Left lobe of liver (tissue), 1 donor: ENCODE data around the gene IL25. TPM values are rescaled to one million over a fixed set of nuclear protein-coding genes. Genes with fewer than 3 reads are reported as not detected.

Source experiments
- total RNA-seq: library from RNA; stranded (reverse); gene quantifications from one replicate; pipeline ENCODE4 v1.2.1, GENCODE V29; 2021
- donor health status: DM: no; HTN: yes; CAD: no.

Gene IL25
- total RNA-seq, 1 donor from 2014 or later = not detected

Other genes with a start within 250 kb of the IL25 start
- gene SLC7A8, start 189.1 kb upstream of the IL25 start, total RNA-seq = 6.7 TPM
- not detected for gene RNF212B, start 134.9 kb upstream of the IL25 start, total RNA-seq
- 8.9 TPM for gene HOMEZ, start 86.7 kb upstream of the IL25 start, total RNA-seq
- gene PPP1R3E, start 70.0 kb upstream of the IL25 start, total RNA-seq = 11.5 TPM
- 14.0 TPM for gene BCL2L2, start 66.0 kb upstream of the IL25 start, total RNA-seq
- gene PABPN1, start 51.4 kb upstream of the IL25 start, total RNA-seq = 86.9 TPM
- gene SLC22A17, start 19.9 kb upstream of the IL25 start, total RNA-seq = 3.6 TPM
- gene EFS, start 7.6 kb upstream of the IL25 start, total RNA-seq = 0.68 TPM
- not detected for gene CMTM5, start 4.2 kb downstream of the IL25 start, total RNA-seq
- gene MYH6, start 35.5 kb downstream of the IL25 start, total RNA-seq = not detected
- gene MYH7, start 62.9 kb downstream of the IL25 start, total RNA-seq = not detected
- 12.1 TPM for gene NGDN, start 96.9 kb downstream of the IL25 start, total RNA-seq
- 0.81 TPM for gene ZFHX2, start 179.0 kb downstream of the IL25 start, total RNA-seq
- gene THTPA, start 183.5 kb downstream of the IL25 start, total RNA-seq = 11.1 TPM
- 19.3 TPM for gene AP1G2, start 195.0 kb downstream of the IL25 start, total RNA-seq
- 0.10 TPM for gene JPH4, start 206.0 kb downstream of the IL25 start, total RNA-seq